ENCODE measurements around the gene AKNA.

Gene AKNA

GRCh38 chr9:114303977-114304376 is 83.8 kb downstream of the AKNA start:
- no peak for DNase-seq (ENCODE audit: low read depth)

GRCh38 chr9:114303571-114303970 is 84.2 kb downstream of the AKNA start:
- no peak for DNase-seq (ENCODE audit: low read depth)

- no peak for DNase-seq (ENCODE audit: low read depth)
These were observed 85.1 kb downstream of the AKNA start for GRCh38 chr9:114302727-114303126.

GRCh38 chr9:114301798-114302565 is 85.8 kb downstream of the AKNA start:
- DNase-seq (ENCODE audit: low read depth) = no peak

GRCh38 chr9:114300846-114301797 is 86.7 kb downstream of the AKNA start:
- DNase-seq (ENCODE audit: low read depth) = no peak

- no peak for DNase-seq (ENCODE audit: low read depth)
These were observed 87.5 kb downstream of the AKNA start for GRCh38 chr9:114300153-114300845.

GRCh38 chr9:114299286-114300152 is 88.3 kb downstream of the AKNA start:
- DNase-seq (ENCODE audit: low read depth) = no peak

- no peak for DNase-seq (ENCODE audit: low read depth)
These were observed 91.4 kb downstream of the AKNA start for GRCh38 chr9:114296338-114296737.

- no peak for DNase-seq (ENCODE audit: low read depth)
These were observed 93.1 kb downstream of the AKNA start for GRCh38 chr9:114294664-114295063.

- DNase-seq (ENCODE audit: low read depth) = no peak
These were observed 95.7 kb downstream of the AKNA start for GRCh38 chr9:114291886-114292590.

- peak; percentile 37 for DNase-seq (ENCODE audit: low read depth)
These were observed 96.7 kb downstream of the AKNA start for GRCh38 chr9:114291064-114291474.

GRCh38 chr9:114290561-114290986 is 97.2 kb downstream of the AKNA start:
- DNase-seq (ENCODE audit: low read depth) = no peak

- no peak for DNase-seq (ENCODE audit: low read depth)
These were observed 98.0 kb downstream of the AKNA start for GRCh38 chr9:114289571-114290481.

- no peak for DNase-seq (ENCODE audit: low read depth)
These were observed 98.7 kb downstream of the AKNA start for GRCh38 chr9:114289106-114289505.

- DNase-seq (ENCODE audit: low read depth) = no peak
These were observed 99.3 kb downstream of the AKNA start for GRCh38 chr9:114288193-114289091.

- no peak for DNase-seq (ENCODE audit: low read depth)
These were observed 100.0 kb downstream of the AKNA start for GRCh38 chr9:114287763-114288192.

- DNase-seq (ENCODE audit: low read depth) = no peak
These were observed 100.6 kb downstream of the AKNA start for GRCh38 chr9:114287001-114287762.
